Vagina (tissue), 2 donors: ENCODE results near the gene RPP14.

Experiments
- CTCF ChIP-seq, 3 experiments: fragments of 450-650 bp in 2 of 3; fragments of 200-600 bp in 1 of 3; sonication (generic) in 1 of 3; IDR thresholded peaks; one replicate each; pipeline ENCODE4 v1.5.1; 2017 to 2019; ENCODE audit warnings: antibody characterized with exemption in 3 of 3, mild to moderate bottlenecking in 2 of 3, moderate library complexity in 2 of 3
- POLR2AphosphoS5 ChIP-seq, 2 donors: sonication (generic); formaldehyde crosslinking; IDR thresholded peaks; one replicate each; pipeline ENCODE4 v1.9.0; 2017; ENCODE audit warnings: antibody characterized with exemption in 2 of 2, mild to moderate bottlenecking in 2 of 2, low read depth in 1 of 2; ENCODE audit not compliant: insufficient read depth in 1 of 2

- no peak for TF ChIP-seq CTCF (IDR thresholded peaks at IDR 0.05)
- TF ChIP-seq POLR2AphosphoS5 (IDR thresholded peaks at IDR 0.05; ENCODE audit: insufficient read depth in 1 of 2, low read depth in 1 of 2): no peak
Measured at GRCh38 chr3:58351920-58352319, 45.9 kb downstream of the RPP14 start.
